Panc1 (cell line): ENCODE results near the gene BHMT2. TPM values are rescaled to one million over a fixed set of nuclear protein-coding genes. Genes with fewer than 3 reads are reported as not detected.

Source experiments
- ATAC-seq: fragments of 200-7000 bp; cut with Tn5 transposase; 2 replicates; pipeline ENCODE4 v1.9.1; 2020; ENCODE audit warnings: mild to moderate bottlenecking, moderate library complexity
- BruUV-seq: library from RNA; stranded (reverse); fragments of 400-500 nt; replicated peaks from 2 replicates; lab custom pipeline; 2021; lab: Mats Ljungman, UMichigan
- CTCF ChIA-PET: fragments of 300-600 bp; sonication (Branson Sonifier 250); formaldehyde crosslinking; loops from one replicate; lab custom pipeline; 2022; ENCODE audit warnings: antibody characterized with exemption; lab: Charles Lee
- POLR2A ChIA-PET: fragments of 300-600 bp; sonication (Branson Sonifier 250); formaldehyde crosslinking; loops from one replicate; lab custom pipeline; 2022; ENCODE audit warnings: antibody characterized with exemption; lab: Charles Lee
- DNase-seq: peaks from one replicate; pipeline ENCODE4 v3.0.0-alpha.2; 2010; ENCODE audit warnings: low read depth, low spot score
- H3K27ac ChIP-seq: 2 replicates; pipeline ENCODE4 v1.5.1; 2011; ENCODE audit warnings: mild to moderate bottlenecking, low read length, inconsistent platforms
- H3K27me3 ChIP-seq: fragments of 200-500 bp; sonication (Bioruptor generic); 2 replicates; pipeline ENCODE4 v1.6.0; 2014; ENCODE audit warnings: low read length, inconsistent platforms; ENCODE audit not compliant: control insufficient read depth, insufficient read depth
- H3K36me3 ChIP-seq: fragments of 200-500 bp; sonication (Bioruptor generic); 2 replicates; pipeline ENCODE4 v1.5.1; 2014; ENCODE audit warnings: inconsistent platforms, mild to moderate bottlenecking, low read length, moderate library complexity; ENCODE audit not compliant: control insufficient read depth, insufficient read depth
- H3K4me1 ChIP-seq: 2 replicates; pipeline ENCODE4 v1.5.1; 2011; ENCODE audit warnings: inconsistent platforms, mild to moderate bottlenecking, low read length, moderate library complexity; ENCODE audit not compliant: control insufficient read depth, insufficient read depth
- H3K4me3 ChIP-seq, 2 experiments: 2 replicates each; pipeline ENCODE4 v1.5.1; 2011 to 2012; ENCODE audit warnings: low read depth in 2 of 2, low read length in 2 of 2, mild to moderate bottlenecking in 2 of 2, inconsistent platforms in 1 of 2, moderate library complexity in 1 of 2
- H3K9me3 ChIP-seq: fragments of 200-500 bp; sonication (Bioruptor generic); 2 replicates; pipeline ENCODE4 v1.5.1; 2014; ENCODE audit warnings: low read depth, mild to moderate bottlenecking, inconsistent platforms, low read length, moderate library complexity; ENCODE audit not compliant: control insufficient read depth, insufficient read depth
- POLR2AphosphoS5 ChIP-seq: IDR thresholded peaks from 2 replicates; pipeline ENCODE4 v1.6.1; 2012; ENCODE audit warnings: mild to moderate bottlenecking, low read depth, low read length, moderate library complexity
- SIN3A ChIP-seq: IDR thresholded peaks from 2 replicates; pipeline ENCODE4 v1.6.1; 2012; ENCODE audit warnings: low read depth, mild to moderate bottlenecking, low read length, moderate library complexity, borderline replicate concordance; ENCODE audit not compliant: insufficient read depth
- TCF7L2 ChIP-seq: IDR thresholded peaks from 2 replicates; pipeline ENCODE4 v1.6.1; 2011; ENCODE audit warnings: mild to moderate bottlenecking, low read depth, low read length, inconsistent platforms
- in situ Hi-C: cut with HindIII; loops from 2 replicates; pipeline ENCODE4 v1.10.0; 2016; ENCODE audit warnings: low sequenced_read_pairs, low pct_unique_long_range_greater_than_20kb
- intact Hi-C: fragments of 100-400 bp; cut with micrococcal nuclease; formaldehyde crosslinking; loops from one replicate; pipeline ENCODE4 v1.10.0; 2022; ENCODE audit not compliant: unreplicated experiment
- total RNA-seq: library from RNA; stranded (reverse); gene quantifications from one replicate; pipeline ENCODE4 v1.2.1, GENCODE V29; 2021; ENCODE audit not compliant: unreplicated experiment
- TF ChIP-seq, protein P1 (sequence below), 2 experiments: IDR thresholded peaks; 2 replicates each; pipeline ENCODE4 v1.6.1; 2011 to 2012; ENCODE audit warnings: low read depth in 2 of 2, control low read depth in 1 of 2, low read length in 1 of 2, mild to moderate bottlenecking in 1 of 2, moderate library complexity in 1 of 2; ENCODE audit not compliant: insufficient read depth in 1 of 2
- TF ChIP-seq, protein P2 (sequence below): fragments of 450-650 bp; IDR thresholded peaks from 2 replicates; pipeline ENCODE4 v1.5.1; 2017; ENCODE audit warnings: mild to moderate bottlenecking

The BHMT2 gene
- total RNA-seq, 1 experiment from 2014 or later: not detected

DNA sequence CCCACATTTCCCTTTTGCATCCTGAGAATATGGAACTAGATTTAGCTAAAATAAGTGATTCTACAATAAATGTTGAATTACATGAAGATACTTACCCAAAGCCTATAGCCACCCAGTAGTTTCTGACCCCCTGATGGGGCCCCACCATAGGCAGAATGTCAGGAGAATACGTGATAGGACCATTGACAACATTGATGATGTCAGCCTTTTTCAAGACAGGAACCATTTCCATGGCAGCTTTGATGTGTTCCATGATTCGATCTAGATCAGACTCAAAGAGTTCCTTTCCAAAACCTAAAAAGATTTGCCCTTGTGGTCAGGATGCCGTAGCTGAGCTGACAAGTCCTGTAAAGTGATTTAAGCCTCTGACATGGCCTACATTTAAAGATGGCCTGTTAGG lies 27.4 kb upstream of the BHMT2 start:
- CTCF ChIA-PET: no interaction called here
- Histone ChIP-seq H3K36me3 (no peaks in the 10 kb centered on the region), H3K4me1 (no peaks in the 10 kb centered on the region), H3K27ac (no peak overlapping the region), H3K4me3 (no peak overlapping the region), H3K27me3 (no peaks in the 10 kb centered on the region; the same call in 1 of the 2 replicates), H3K9me3 (no peaks in the 10 kb centered on the region)
- in situ Hi-C loops (no loop called here), intact Hi-C loops (no loop called here)
- DNase-seq (no peak), ATAC-seq (no peak)
- no TSS peak for BruUV-seq
- POLR2A ChIA-PET: no interaction called here
- TF ChIP-seq POLR2AphosphoS5 (no peak), SIN3A (no peak), TCF7L2 (no peak)
- TF ChIP-seq, protein P1, sequence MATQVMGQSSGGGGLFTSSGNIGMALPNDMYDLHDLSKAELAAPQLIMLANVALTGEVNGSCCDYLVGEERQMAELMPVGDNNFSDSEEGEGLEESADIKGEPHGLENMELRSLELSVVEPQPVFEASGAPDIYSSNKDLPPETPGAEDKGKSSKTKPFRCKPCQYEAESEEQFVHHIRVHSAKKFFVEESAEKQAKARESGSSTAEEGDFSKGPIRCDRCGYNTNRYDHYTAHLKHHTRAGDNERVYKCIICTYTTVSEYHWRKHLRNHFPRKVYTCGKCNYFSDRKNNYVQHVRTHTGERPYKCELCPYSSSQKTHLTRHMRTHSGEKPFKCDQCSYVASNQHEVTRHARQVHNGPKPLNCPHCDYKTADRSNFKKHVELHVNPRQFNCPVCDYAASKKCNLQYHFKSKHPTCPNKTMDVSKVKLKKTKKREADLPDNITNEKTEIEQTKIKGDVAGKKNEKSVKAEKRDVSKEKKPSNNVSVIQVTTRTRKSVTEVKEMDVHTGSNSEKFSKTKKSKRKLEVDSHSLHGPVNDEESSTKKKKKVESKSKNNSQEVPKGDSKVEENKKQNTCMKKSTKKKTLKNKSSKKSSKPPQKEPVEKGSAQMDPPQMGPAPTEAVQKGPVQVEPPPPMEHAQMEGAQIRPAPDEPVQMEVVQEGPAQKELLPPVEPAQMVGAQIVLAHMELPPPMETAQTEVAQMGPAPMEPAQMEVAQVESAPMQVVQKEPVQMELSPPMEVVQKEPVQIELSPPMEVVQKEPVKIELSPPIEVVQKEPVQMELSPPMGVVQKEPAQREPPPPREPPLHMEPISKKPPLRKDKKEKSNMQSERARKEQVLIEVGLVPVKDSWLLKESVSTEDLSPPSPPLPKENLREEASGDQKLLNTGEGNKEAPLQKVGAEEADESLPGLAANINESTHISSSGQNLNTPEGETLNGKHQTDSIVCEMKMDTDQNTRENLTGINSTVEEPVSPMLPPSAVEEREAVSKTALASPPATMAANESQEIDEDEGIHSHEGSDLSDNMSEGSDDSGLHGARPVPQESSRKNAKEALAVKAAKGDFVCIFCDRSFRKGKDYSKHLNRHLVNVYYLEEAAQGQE (IDR thresholded peaks at IDR 0.05; ENCODE audit: insufficient read depth in 1 of 2, low read depth in 2 of 2, low read length in 1 of 2): no peak
- TF ChIP-seq, protein P2, sequence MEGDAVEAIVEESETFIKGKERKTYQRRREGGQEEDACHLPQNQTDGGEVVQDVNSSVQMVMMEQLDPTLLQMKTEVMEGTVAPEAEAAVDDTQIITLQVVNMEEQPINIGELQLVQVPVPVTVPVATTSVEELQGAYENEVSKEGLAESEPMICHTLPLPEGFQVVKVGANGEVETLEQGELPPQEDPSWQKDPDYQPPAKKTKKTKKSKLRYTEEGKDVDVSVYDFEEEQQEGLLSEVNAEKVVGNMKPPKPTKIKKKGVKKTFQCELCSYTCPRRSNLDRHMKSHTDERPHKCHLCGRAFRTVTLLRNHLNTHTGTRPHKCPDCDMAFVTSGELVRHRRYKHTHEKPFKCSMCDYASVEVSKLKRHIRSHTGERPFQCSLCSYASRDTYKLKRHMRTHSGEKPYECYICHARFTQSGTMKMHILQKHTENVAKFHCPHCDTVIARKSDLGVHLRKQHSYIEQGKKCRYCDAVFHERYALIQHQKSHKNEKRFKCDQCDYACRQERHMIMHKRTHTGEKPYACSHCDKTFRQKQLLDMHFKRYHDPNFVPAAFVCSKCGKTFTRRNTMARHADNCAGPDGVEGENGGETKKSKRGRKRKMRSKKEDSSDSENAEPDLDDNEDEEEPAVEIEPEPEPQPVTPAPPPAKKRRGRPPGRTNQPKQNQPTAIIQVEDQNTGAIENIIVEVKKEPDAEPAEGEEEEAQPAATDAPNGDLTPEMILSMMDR: no peak

DNA sequence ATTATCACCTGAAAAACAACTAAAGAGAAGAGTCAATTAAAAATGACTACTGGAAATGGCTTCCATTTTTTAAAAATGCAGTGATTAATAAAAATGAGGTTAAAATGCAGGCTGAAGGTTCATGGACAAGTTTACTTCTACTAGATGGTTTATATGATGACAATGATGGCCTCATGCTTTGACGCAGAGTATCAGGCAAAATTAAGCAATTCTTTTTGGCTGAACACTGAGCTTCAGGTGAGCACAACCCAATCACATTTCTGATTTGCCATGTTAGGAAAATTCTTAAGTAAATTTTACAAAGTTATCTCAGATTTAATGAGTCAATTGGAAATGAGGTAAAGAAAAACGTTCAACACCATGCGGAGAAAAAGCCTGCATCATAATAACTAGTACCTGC lies 22.4 kb upstream of the BHMT2 start:
- Histone ChIP-seq H3K4me1 (no peaks in the 10 kb centered on the region), H3K27me3 (peaks cover 4% of the 10 kb centered on the region; the same call in 1 of the 2 replicates), H3K4me3 (no peak overlapping the region), H3K9me3 (peaks cover 4% of the 10 kb centered on the region; the same call in 1 of the 2 replicates), H3K36me3 (no peaks in the 10 kb centered on the region), H3K27ac (no peak overlapping the region)
- no TSS peak for BruUV-seq
- CTCF ChIA-PET: no interaction called here
- in situ Hi-C loops (no loop called here), intact Hi-C loops (no loop called here)
- TF ChIP-seq, protein P2: no peak
- TF ChIP-seq SIN3A: no peak
- TF ChIP-seq TCF7L2: no peak
- no peak for TF ChIP-seq POLR2AphosphoS5
- TF ChIP-seq, protein P1 (IDR thresholded peaks at IDR 0.05; ENCODE audit: insufficient read depth in 1 of 2, low read depth in 2 of 2, low read length in 1 of 2): no peak
- ATAC-seq: no peak
- no peak for DNase-seq
- POLR2A ChIA-PET: no interaction called here
